VCaP (cell line): ENCODE data around the gene DHCR24.
A peak's percentile ranks its signal among the peaks of the same experiment; 100 is the strongest.

Experiments
- H3K27ac ChIP-seq: fragments of 450-650 bp; 2 replicates; pipeline ENCODE4 v1.5.1; 2017
- TF ChIP-seq, protein P1 (sequence below): fragments of 450-650 bp; conservative IDR thresholded peaks from 2 replicates; pipeline ENCODE4 v1.5.1; 2017; ENCODE audit warnings: mild to moderate bottlenecking, moderate library complexity

Gene DHCR24

DNA sequence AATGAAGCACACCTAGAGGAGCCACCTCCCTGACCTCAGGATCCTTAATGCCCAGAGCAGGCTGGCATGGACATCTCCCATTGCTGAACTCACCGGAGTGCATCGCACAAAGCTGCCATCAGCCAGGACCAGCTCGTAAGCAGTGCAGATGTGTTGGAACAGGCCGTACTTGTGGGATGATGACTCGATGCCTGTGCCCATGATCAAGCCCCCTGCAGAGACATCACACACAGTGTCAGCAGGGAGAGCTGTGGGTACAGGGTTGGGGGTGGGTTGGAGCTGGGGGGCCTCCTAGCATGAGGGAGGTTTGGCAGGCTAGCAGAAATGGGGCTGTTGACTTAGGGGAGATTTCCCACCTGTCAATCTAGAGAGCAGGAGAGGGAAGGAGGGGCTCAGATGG, 12.0 kb downstream of the DHCR24 start:
- TF ChIP-seq, protein P1, sequence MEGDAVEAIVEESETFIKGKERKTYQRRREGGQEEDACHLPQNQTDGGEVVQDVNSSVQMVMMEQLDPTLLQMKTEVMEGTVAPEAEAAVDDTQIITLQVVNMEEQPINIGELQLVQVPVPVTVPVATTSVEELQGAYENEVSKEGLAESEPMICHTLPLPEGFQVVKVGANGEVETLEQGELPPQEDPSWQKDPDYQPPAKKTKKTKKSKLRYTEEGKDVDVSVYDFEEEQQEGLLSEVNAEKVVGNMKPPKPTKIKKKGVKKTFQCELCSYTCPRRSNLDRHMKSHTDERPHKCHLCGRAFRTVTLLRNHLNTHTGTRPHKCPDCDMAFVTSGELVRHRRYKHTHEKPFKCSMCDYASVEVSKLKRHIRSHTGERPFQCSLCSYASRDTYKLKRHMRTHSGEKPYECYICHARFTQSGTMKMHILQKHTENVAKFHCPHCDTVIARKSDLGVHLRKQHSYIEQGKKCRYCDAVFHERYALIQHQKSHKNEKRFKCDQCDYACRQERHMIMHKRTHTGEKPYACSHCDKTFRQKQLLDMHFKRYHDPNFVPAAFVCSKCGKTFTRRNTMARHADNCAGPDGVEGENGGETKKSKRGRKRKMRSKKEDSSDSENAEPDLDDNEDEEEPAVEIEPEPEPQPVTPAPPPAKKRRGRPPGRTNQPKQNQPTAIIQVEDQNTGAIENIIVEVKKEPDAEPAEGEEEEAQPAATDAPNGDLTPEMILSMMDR, result no peak
- no peak overlapping the region for H3K27ac ChIP-seq

DNA sequence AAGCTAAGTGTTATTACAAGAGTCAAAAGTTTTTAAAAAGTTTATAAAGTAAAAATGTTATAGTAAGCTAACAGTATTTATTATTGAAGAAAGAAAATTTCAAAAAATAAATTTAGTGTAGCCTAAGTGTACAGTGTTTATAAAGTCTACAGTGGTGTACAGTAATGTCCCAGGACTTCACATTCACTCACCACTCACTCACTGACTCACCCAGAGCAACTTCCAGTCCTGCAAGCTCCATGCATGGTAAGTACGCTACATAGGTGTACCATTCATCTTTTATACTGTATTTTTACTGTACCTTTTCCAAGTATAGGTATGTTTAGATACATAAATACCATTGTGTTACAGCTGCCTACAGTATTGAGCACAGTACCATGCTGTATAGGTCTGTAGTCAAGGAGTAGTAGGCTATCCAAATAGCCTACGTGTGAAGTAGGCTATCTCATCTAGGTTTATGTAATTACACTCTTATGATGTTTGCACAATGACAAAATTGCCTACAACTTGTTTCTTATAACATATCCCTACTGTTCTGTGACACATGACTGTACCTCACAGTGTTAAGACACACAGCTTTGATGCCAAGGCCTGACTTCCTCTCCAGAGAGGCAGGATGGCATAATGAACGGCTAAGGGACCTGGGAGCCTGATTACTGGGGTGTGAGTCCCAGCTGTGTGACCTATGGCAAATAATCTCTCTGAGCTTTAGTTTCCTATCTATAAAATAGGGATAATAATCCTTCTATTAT, 12.7 kb downstream of the DHCR24 start:
- TF ChIP-seq, protein P1, result no peak
- no peak overlapping the region for H3K27ac ChIP-seq

DNA sequence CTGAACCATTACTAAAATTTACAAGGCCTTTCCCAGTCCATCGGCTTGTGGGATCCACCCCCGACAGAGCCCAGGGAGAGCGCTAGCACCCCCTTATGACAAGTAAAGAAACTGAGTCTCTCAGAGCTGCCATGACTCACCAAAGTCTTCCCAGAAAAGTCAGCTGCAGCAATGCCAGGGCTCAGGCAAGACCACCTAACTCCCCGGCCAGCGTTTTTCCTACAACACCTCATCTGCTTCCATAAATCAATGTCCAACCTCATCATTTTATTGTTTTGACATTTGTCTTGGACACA, 15.0 kb downstream of the DHCR24 start:
- H3K27ac ChIP-seq, result no peak overlapping the region

DNA sequence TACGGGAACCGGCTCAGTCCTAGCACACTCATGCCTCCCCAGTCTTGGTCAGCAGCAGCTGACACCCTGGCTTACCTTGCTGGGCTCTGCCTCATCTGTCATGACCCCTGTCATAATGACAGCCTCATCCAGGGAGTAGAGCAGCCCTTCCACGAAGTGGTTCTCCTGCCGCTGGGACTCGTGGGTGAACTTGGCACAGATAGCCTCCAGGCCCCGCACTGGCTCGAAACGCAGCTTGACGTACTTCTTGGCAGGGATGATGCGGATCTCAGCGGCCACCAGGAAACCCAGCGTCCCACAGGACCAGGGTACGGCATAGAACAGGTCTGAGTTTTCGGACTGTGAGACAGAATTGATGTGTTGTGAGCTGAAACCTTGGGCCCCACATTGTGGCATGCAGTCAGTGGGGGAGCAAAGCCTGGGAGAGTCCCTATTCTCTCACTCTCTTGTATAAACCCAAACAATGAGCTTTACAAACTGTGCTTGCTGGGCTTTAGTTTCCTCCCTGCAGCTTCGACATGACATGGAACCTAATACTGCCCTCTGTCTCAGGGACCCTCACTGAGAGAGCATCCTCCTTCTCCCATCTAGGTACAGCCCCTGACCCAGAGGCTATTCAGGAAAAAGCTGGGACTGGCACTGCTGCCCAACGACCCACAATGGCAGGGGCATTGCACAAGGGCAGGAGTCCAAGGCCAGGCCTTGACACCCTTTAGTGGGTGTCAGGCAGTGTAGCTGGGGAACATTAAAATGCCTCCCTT, 15.5 kb downstream of the DHCR24 start:
- TF ChIP-seq, protein P1, result no peak
- H3K27ac ChIP-seq, result no peak overlapping the region

More for the DNA sequence above, 15.0 kb downstream of the DHCR24 start:
- TF ChIP-seq, protein P1, result no peak

DNA sequence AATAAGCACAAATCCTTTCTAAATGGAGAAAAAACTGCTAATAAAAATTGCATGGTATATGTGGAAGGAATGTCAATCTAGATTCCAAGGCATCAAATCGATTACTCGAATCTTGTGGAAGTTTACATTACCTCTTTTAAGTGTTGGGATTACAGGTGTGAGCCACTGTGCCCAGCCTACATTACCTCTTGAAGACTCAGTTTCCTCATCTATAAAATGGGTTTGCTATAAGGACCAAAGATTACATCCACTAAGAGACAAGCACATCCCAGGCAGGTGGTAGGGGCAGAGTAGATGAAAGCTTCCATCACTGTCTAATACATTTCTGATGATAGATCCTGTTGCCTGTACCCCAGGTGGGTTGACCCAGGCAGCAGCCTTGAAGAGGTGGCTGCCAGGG, 16.1 kb downstream of the DHCR24 start:
- no peak overlapping the region for H3K27ac ChIP-seq

DNA sequence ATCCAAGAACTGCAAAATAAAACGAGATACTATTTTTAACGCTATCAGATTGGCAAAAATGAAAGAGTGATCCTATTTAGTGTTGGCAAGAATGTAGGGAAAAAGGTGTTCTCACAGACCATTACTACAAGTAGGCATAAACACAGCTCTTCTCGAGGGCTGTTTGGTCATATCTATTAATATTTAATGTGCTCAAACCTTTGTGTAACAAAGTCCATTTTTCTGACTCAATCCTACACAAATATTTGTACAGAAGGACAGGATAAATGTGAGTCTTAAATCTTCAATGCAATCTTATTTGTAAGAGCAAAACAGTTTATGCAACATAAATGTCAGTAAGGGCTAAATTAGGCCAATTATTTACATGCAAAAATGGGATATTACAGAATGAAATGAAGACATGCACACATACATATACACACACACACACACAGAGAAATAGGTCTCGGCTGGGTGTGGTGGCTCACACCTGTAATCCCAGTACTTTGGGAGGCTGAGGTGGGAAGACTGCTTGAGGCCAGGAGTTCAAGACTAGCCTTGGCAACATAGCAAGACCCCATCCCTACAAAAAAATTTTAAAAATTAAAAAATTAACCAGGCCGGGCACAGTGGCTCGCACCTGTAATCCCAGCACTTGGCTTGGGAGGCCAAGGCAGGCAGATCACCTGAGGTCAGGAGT, 17.7 kb downstream of the DHCR24 start:
- TF ChIP-seq, protein P1, result no peak
- H3K27ac ChIP-seq, result peak overlapping the region; percentile 0; the same call in 1 of the 2 replicates

More for the DNA sequence above, 16.1 kb downstream of the DHCR24 start:
- TF ChIP-seq, protein P1, result no peak

DNA sequence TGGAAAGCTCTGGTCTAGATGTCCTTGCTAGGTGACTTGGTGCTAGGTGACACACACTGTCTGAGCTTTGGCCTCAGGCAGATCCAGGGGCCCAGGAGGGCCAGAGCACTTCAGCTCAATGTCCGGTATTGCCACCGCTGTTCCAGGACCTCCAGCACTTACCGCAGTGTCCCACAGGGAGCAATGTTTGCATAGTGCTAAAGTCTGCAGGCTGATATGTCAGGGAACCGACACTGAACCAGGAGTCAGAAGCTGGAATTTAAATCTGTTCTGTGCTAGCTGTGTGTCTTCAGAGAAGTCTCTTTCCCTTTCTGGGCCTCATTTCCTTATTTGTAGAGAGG, 19.3 kb downstream of the DHCR24 start:
- H3K27ac ChIP-seq, result no peak overlapping the region
- TF ChIP-seq, protein P1, result no peak
